Pancreas (tissue), 10 donors: ENCODE measurements around the gene RPS6KA3. TPM values are rescaled to one million over a fixed set of nuclear protein-coding genes. Genes with fewer than 3 reads are reported as not detected.

Source experiments
- ATAC-seq, 4 donors: fragments of 200-7000 bp; cut with Tn5 transposase; one replicate each; pipeline versions ENCODE4 v1.8.0 to v1.9.1; 2020; ENCODE audit warnings: mild to moderate bottlenecking in 4 of 4, moderate library complexity in 4 of 4
- DNase-seq, 6 donors: peaks; one replicate each; pipeline ENCODE4 v3.0.0-alpha.2; 2020
- FAIRE-seq: peaks from 2 replicates; lab custom pipeline; 2012; peaks lifted over from hg19 to GRCh38; lab: Jason Lieb, UNC
- H3K27ac ChIP-seq, 4 donors: fragments of 200-600 bp; sonication (generic); 1 replicate in 3 of 4; 2 replicates in 1 of 4; pipeline versions ENCODE4 v1.5.0 to v1.8.0; 2020
- H3K27me3 ChIP-seq, 4 donors: fragments of 200-600 bp; one replicate each; pipeline ENCODE4 v1.8.0; 2021
- H3K36me3 ChIP-seq, 3 donors: fragments of 200-600 bp; sonication (generic) in 1 of 3; one replicate each; pipeline versions ENCODE4 v1.5.0 to v1.8.0; 2020 to 2021
- H3K4me1 ChIP-seq, 3 donors: fragments of 200-600 bp; one replicate each; pipeline ENCODE4 v1.8.0; 2021
- H3K4me3 ChIP-seq, 4 donors: fragments of 200-600 bp; sonication (generic) in 2 of 4; one replicate each; pipeline versions ENCODE4 v1.5.0 to v1.8.0; 2020 to 2021
- H3K9me3 ChIP-seq, 4 donors: fragments of 200-600 bp; one replicate each; pipeline ENCODE4 v1.8.0; 2021
- CTCF ChIP-seq, 4 donors: fragments of 200-600 bp; sonication (generic) in 3 of 4; IDR thresholded peaks; one replicate each; pipeline versions ENCODE4 v1.5.0 to v1.8.0; 2021; ENCODE audit warnings: antibody characterized with exemption in 4 of 4
- WGBS, 2 donors: extraction: QIAGEN DNeasy Blood & Tissue Kit; methylation state at CpG; one replicate each; pipeline ENCODE4 v1.1.7; 2013; 5-methylcytosine and 5-hydroxymethylcytosine counted together
- intact Hi-C, 3 donors: fragments of 100-400 bp; cut with DNase I; formaldehyde crosslinking; loops; one replicate each; pipeline versions ENCODE4 v1.11.1 to v1.14.2; 2022
- polyA plus RNA-seq, 2 donors: library from polyadenylated mRNA; stranded (reverse); fragments of 200-250 nt; gene quantifications; one replicate each; pipeline ENCODE4 v1.2.3, GENCODE V29; 2013
- total RNA-seq, 6 donors: library from RNA; stranded (reverse); fragmentation: NEBNext Ultra II Directional in 4 of 6; extraction: Animal tissue kit (Norgen Biotek cat#: 25700) in 4 of 6; gene quantifications; one replicate each; pipeline versions ENCODE4 v1.2.1 to v1.2.4, GENCODE V29; 2021 to 2023
- donor health status: healthy with polysubstance abuse.
- donor health status: DM: no; HTN: no; CAD: no; lungs with moderate emphysema.
- donor health status: DM: no; HTN: no; CAD: no.
- donor health status: control.
- donor health status: control.
- donor health status: Bipolar disorder and iron deficiency.
- donor health status: DM: yes; HTN: yes; CAD: no.
- donor health status: DM: no; HTN: no; CAD: no.
- donor health status: DM: no; HTN: no; CAD: no.
- donor health status: DM: yes; HTN: yes; CAD: no.

The RPS6KA3 gene
- total and polyA plus RNA-seq, 8 donors = 4.8 to 29.8 (median 15.6) TPM

- DNase-seq = no peak
- Histone ChIP-seq H3K27ac (no peak overlapping the region), H3K27me3 (no peaks in the 10 kb centered on the region), H3K4me1 (peaks cover 5 to 19% (median 11%) of the 10 kb centered on the region in 3 donors), H3K36me3 (peaks cover 0 to 31% (median 8%) of the 10 kb centered on the region in 3 donors), H3K9me3 (no peaks in the 10 kb centered on the region), H3K4me3 (peak overlapping the region in 3 of 4 donors; percentile 80 to 92 (median 86))
- TF ChIP-seq CTCF (IDR thresholded peaks at IDR 0.05) = no peak
- intact Hi-C loops = no loop called here
- no peak for ATAC-seq
- WGBS, 2 donors = 23 to 56% methylated on average over 2 of the region's 2 CpGs
- no peak for FAIRE-seq
Measured at GRCh38 chrX:20139966-20140365, 126.7 kb downstream of the RPS6KA3 start.

GRCh38 chrX:20135944-20136343 lies 130.8 kb downstream of the RPS6KA3 start:
- Histone ChIP-seq H3K4me3 (no peak overlapping the region), H3K27me3 (no peaks in the 10 kb centered on the region), H3K27ac (no peak overlapping the region), H3K9me3 (no peaks in the 10 kb centered on the region), H3K4me1 (peaks cover 5 to 19% (median 11%) of the 10 kb centered on the region in 3 donors), H3K36me3 (peaks cover 2 to 67% (median 9%) of the 10 kb centered on the region in 3 donors)
- TF ChIP-seq CTCF (IDR thresholded peaks at IDR 0.05) = no peak
- WGBS, 2 donors = 67 to 71% methylated on average over 5 of the region's 5 CpGs
- no peak for FAIRE-seq
- intact Hi-C loops = no loop called here
- no peak for DNase-seq
- no peak for ATAC-seq

GRCh38 chrX:20132666-20133065 lies 134.0 kb downstream of the RPS6KA3 start:
- Histone ChIP-seq H3K36me3 (peaks cover 4 to 84% (median 9%) of the 10 kb centered on the region in 3 donors), H3K4me1 (no peaks in the 10 kb centered on the region), H3K27me3 (no peaks in the 10 kb centered on the region), H3K4me3 (no peak overlapping the region), H3K9me3 (no peaks in the 10 kb centered on the region), H3K27ac (no peak overlapping the region)
- 84 to 100% methylated on average over 1 of the region's 1 CpG for WGBS, 2 donors
- DNase-seq (no peak), ATAC-seq (no peak), FAIRE-seq (peak; percentile 68)
- no peak for TF ChIP-seq CTCF (IDR thresholded peaks at IDR 0.05)
- intact Hi-C loops = no loop called here

- WGBS, 2 donors = 82 to 94% methylated on average over 1 of the region's 1 CpG
- DNase-seq (no peak), ATAC-seq (no peak), FAIRE-seq (peak; percentile 13)
- TF ChIP-seq CTCF (IDR thresholded peaks at IDR 0.05) = no peak
- Histone ChIP-seq H3K27me3 (no peaks in the 10 kb centered on the region), H3K4me1 (no peaks in the 10 kb centered on the region), H3K27ac (no peak overlapping the region), H3K9me3 (no peaks in the 10 kb centered on the region), H3K36me3 (peaks cover 4 to 61% (median 5%) of the 10 kb centered on the region in 3 donors), H3K4me3 (no peak overlapping the region)
- intact Hi-C loops = no loop called here
Measured at GRCh38 chrX:20130357-20130756, 136.4 kb downstream of the RPS6KA3 start.

- FAIRE-seq (no peak), DNase-seq (no peak), ATAC-seq (no peak)
- Histone ChIP-seq H3K9me3 (no peaks in the 10 kb centered on the region), H3K36me3 (peaks cover 0 to 58% (median 4%) of the 10 kb centered on the region in 3 donors), H3K27me3 (no peaks in the 10 kb centered on the region), H3K4me1 (no peaks in the 10 kb centered on the region), H3K4me3 (no peak overlapping the region), H3K27ac (no peak overlapping the region)
- intact Hi-C loops = no loop called here
- TF ChIP-seq CTCF (IDR thresholded peaks at IDR 0.05) = no peak
- 34 to 38% methylated on average over 1 of the region's 1 CpG for WGBS, 2 donors
Measured at GRCh38 chrX:20129547-20129946, 137.2 kb downstream of the RPS6KA3 start.
